ENCODE data around the gene CYP4F8.

- TF ChIP-seq CTCF (IDR thresholded peaks at IDR 0.05): no peak
- no peak for TF ChIP-seq EZH2 (IDR thresholded peaks at IDR 0.05; ENCODE audit: borderline replicate concordance, insufficient read depth, low read depth, low read length, poor library complexity, severe bottlenecking)
These were observed 44.6 kb upstream of the CYP4F8 start for GRCh38 chr19:15570420-15570819.

Measured in B cell (primary cell).